Activated naive CD4-positive, alpha-beta T cell treated with anti-CD3 and anti-CD28 coated beads for 36 hours (primary cell): ENCODE measurements around the gene ALDH4A1. TPM values are rescaled to one million over a fixed set of nuclear protein-coding genes. Genes with fewer than 3 reads are reported as not detected.
A peak's percentile ranks its signal among the peaks of the same experiment; 100 is the strongest.

ENCODE experiments used
- CTCF ChIA-PET: fragments of 350-600 bp; sonication (Branson Sonifier 250); formaldehyde crosslinking; loops from one replicate; lab custom pipeline; 2021; ENCODE audit warnings: antibody characterized with exemption; lab: Charles Lee
- DNase-seq: peaks from one replicate; pipeline ENCODE4 v3.0.0-alpha.2; 2020
- H3K27ac Mint-ChIP-seq: one replicate; pipeline ENCODE4 v1.8.0; 2021; ENCODE audit warnings: mild to moderate bottlenecking, mixed read lengths
- H3K27me3 Mint-ChIP-seq: one replicate; pipeline ENCODE4 v1.8.0; 2021; ENCODE audit warnings: low read depth, mixed read lengths
- H3K36me3 Mint-ChIP-seq: one replicate; pipeline ENCODE4 v1.8.0; 2021; ENCODE audit warnings: low read depth, mixed read lengths
- H3K4me1 Mint-ChIP-seq: one replicate; pipeline ENCODE4 v1.8.0; 2021; ENCODE audit warnings: low read depth, mixed read lengths
- H3K4me3 Mint-ChIP-seq: one replicate; pipeline ENCODE4 v1.8.0; 2021; ENCODE audit warnings: mild to moderate bottlenecking, moderate library complexity, mixed read lengths
- H3K9me3 Mint-ChIP-seq: one replicate; pipeline ENCODE4 v1.8.0; 2021; ENCODE audit warnings: mixed read lengths
- intact Hi-C: fragments of 100-400 bp; cut with micrococcal nuclease; formaldehyde crosslinking; loops from one replicate; pipeline ENCODE4 v1.15.1; 2023
- total RNA-seq, 2 experiments: library from RNA; stranded (reverse); gene quantifications; one replicate each; pipeline ENCODE4 v1.2.3, GENCODE V29; 2021

The ALDH4A1 gene
- total RNA-seq, 2 experiments from 2014 or later = 11.6 to 12.5 TPM

- CTCF ChIA-PET = interaction anchor here (1.1 to 1.2 kb wide), 2 partner anchors 8 to 11 kb away, joined by 3 read pairs; no protein-coding TSS in a partner anchor
- no peaks in the 10 kb centered on the region for H3K36me3 Mint-ChIP-seq
- H3K27ac Mint-ChIP-seq = no peak overlapping the region
- H3K4me1 Mint-ChIP-seq = peaks cover 39% of the 10 kb centered on the region
- H3K9me3 Mint-ChIP-seq = no peaks in the 10 kb centered on the region
- intact Hi-C loops = no loop called here
- H3K4me3 Mint-ChIP-seq = no peak overlapping the region
- DNase-seq = no peak
- H3K27me3 Mint-ChIP-seq = no peaks in the 10 kb centered on the region
Measured at GRCh38 chr1:18938008-18938706, 35.8 kb upstream of the ALDH4A1 start.

DNA sequence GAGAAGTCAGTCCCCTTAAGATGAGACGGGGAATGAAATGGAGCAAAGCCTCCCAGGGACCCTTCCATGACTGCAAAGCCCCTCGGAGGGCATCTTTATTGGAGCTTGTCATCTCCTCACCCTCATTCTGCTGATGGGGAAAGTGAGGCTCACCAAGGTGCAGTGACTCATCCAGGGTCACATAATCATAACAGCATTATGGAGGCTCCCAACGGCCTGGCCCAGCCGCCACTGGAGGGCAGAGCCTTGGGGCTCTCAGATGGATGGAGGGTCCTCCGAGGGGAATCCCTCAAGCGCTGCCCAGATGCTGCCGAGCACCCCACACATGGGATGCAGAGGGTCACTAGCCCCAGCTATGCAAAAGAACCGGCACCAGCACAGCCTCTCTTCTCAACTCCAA lies 35.2 kb upstream of the ALDH4A1 start:
- intact Hi-C loops = no loop called here
- Mint-ChIP-seq H3K27ac (no peak overlapping the region), H3K36me3 (no peaks in the 10 kb centered on the region), H3K4me3 (no peak overlapping the region), H3K27me3 (no peaks in the 10 kb centered on the region), H3K9me3 (no peaks in the 10 kb centered on the region), H3K4me1 (peaks cover 45% of the 10 kb centered on the region)
- no peak for DNase-seq
- CTCF ChIA-PET = interaction anchor here (1.1 to 1.2 kb wide), 2 partner anchors 9 to 11 kb away, joined by 3 read pairs; no protein-coding TSS in a partner anchor

DNA sequence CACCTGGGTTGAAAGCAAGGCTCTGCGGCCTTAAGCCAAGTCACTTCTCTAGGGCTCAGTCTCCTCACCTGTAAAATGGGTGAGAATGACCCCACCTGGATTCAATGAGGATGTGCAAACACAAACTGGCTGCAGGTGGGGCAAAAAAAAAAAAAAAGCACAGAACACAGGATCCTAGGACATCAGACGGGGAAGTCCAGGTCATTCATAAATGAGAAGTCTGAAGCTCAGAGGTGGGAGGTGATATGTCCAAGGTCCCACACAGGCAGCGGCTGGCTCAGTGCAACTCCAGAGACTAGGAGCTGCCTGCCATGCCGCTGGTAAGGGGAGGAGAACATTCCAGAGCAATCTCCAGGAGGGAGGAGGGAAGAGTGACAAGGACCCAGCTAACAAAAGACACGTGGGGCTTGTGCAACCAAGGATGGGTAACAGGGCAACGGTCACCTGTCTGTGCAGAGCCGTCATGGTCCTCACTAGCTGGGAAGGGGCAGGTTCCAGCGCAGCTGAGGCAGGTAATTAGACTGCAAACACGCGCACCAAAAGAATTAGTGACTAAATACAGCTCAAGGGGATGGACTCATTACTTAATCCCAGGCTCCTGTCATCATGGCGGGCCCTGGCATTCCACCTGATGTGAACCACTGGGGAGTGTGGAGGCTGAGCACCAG lies 34.6 kb upstream of the ALDH4A1 start:
- Mint-ChIP-seq H3K4me3 (no peak overlapping the region), H3K4me1 (peaks cover 51% of the 10 kb centered on the region), H3K9me3 (no peaks in the 10 kb centered on the region), H3K27ac (no peak overlapping the region), H3K36me3 (no peaks in the 10 kb centered on the region), H3K27me3 (no peaks in the 10 kb centered on the region)
- no peak for DNase-seq
- intact Hi-C loops = no loop called here
- CTCF ChIA-PET = interaction anchor here (0.6 to 1.2 kb wide), 4 partner anchors 10 to 103 kb away, joined by 3 to 4 read pairs (median 3); no protein-coding TSS in a partner anchor

DNA sequence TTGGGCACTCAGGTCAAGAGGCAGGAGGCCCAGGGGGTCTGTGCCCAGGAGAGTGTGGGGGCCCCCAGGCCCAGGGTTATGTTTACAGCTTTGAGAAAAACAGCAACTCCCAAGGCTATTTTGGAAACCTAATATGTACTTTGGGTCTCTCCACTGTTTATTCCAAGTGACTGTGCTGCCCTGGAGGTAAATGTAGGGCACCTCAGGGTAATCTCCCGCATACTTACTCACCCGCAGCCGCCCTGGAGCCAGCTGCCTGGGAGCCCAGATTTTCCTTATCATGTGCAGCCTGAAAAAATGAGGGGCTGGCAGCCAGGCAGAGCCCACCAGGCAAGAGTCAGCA lies 34.1 kb upstream of the ALDH4A1 start:
- Mint-ChIP-seq H3K36me3 (no peaks in the 10 kb centered on the region), H3K27ac (no peak overlapping the region), H3K9me3 (no peaks in the 10 kb centered on the region), H3K4me1 (peaks cover 56% of the 10 kb centered on the region), H3K27me3 (no peaks in the 10 kb centered on the region), H3K4me3 (no peak overlapping the region)
- intact Hi-C loops = no loop called here
- DNase-seq = no peak
- CTCF ChIA-PET = interaction anchor here (1.2 kb wide), 1 partner anchor 24 kb away, joined by 4 read pairs; no protein-coding TSS in a partner anchor

GRCh38 chr1:18934205-18935000 lies 32.0 kb upstream of the ALDH4A1 start:
- H3K4me3 Mint-ChIP-seq = no peak overlapping the region
- H3K27ac Mint-ChIP-seq = no peak overlapping the region
- H3K4me1 Mint-ChIP-seq = peaks cover 63% of the 10 kb centered on the region
- no peaks in the 10 kb centered on the region for H3K36me3 Mint-ChIP-seq
- DNase-seq = no peak
- CTCF ChIA-PET = interaction anchor here (1.0 kb wide), 1 partner anchor 21 kb away, joined by 3 read pairs; no protein-coding TSS in a partner anchor
- intact Hi-C loops = no loop called here
- no peaks in the 10 kb centered on the region for H3K9me3 Mint-ChIP-seq
- no peaks in the 10 kb centered on the region for H3K27me3 Mint-ChIP-seq

GRCh38 chr1:18932879-18933278 lies 30.5 kb upstream of the ALDH4A1 start:
- intact Hi-C loops = no loop called here
- DNase-seq = no peak
- no peak overlapping the region for H3K4me3 Mint-ChIP-seq
- CTCF ChIA-PET = no interaction called here
- H3K27ac Mint-ChIP-seq = no peak overlapping the region
- no peaks in the 10 kb centered on the region for H3K27me3 Mint-ChIP-seq
- no peaks in the 10 kb centered on the region for H3K9me3 Mint-ChIP-seq
- peaks cover 77% of the 10 kb centered on the region for H3K4me1 Mint-ChIP-seq
- no peaks in the 10 kb centered on the region for H3K36me3 Mint-ChIP-seq

- intact Hi-C loops = no loop called here
- Mint-ChIP-seq H3K27ac (no peak overlapping the region), H3K4me1 (peaks cover 79% of the 10 kb centered on the region), H3K4me3 (no peak overlapping the region), H3K9me3 (no peaks in the 10 kb centered on the region), H3K36me3 (no peaks in the 10 kb centered on the region), H3K27me3 (no peaks in the 10 kb centered on the region)
- no peak for DNase-seq
- CTCF ChIA-PET = no interaction called here
Measured at GRCh38 chr1:18932387-18932786, 30.0 kb upstream of the ALDH4A1 start.

DNA sequence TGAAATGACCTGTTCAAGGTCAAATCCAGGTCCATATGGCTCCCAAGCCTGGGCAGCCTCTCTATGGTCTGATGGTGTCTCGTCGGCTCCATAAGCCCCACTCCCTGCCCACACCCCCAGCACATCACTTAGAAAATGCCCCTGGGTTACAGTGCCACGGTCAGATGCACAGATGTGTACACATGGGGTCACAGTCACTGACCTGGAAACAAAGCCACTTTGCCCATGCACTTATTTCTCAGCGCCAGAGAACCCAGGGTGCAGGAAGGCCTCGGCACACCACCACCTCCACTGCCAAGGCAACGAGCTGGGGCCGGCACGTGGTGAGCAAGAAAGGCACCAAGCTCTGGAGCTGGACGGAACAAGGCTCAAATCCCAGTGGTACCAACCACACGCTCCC lies 29.4 kb upstream of the ALDH4A1 start:
- CTCF ChIA-PET = interaction anchor here (2.3 kb wide), 1 partner anchor 18 kb away, joined by 6 read pairs; no protein-coding TSS in a partner anchor
- Mint-ChIP-seq H3K36me3 (no peaks in the 10 kb centered on the region), H3K4me1 (peaks cover 76% of the 10 kb centered on the region), H3K4me3 (no peak overlapping the region), H3K27me3 (no peaks in the 10 kb centered on the region), H3K27ac (peak overlapping the region; percentile 9), H3K9me3 (no peaks in the 10 kb centered on the region)
- intact Hi-C loops = no loop called here
- no peak for DNase-seq

GRCh38 chr1:18929686-18930085 lies 27.3 kb upstream of the ALDH4A1 start:
- peaks cover 79% of the 10 kb centered on the region for H3K4me1 Mint-ChIP-seq
- H3K27ac Mint-ChIP-seq = no peak overlapping the region
- DNase-seq = no peak
- no peak overlapping the region for H3K4me3 Mint-ChIP-seq
- no peaks in the 10 kb centered on the region for H3K27me3 Mint-ChIP-seq
- H3K36me3 Mint-ChIP-seq = peaks cover 2% of the 10 kb centered on the region
- intact Hi-C loops = no loop called here
- CTCF ChIA-PET = interaction anchor here (1.0 to 2.3 kb wide), 2 partner anchors 16 to 25 kb away, joined by 4 to 6 read pairs; no protein-coding TSS in a partner anchor
- H3K9me3 Mint-ChIP-seq = peaks cover 2% of the 10 kb centered on the region

DNA sequence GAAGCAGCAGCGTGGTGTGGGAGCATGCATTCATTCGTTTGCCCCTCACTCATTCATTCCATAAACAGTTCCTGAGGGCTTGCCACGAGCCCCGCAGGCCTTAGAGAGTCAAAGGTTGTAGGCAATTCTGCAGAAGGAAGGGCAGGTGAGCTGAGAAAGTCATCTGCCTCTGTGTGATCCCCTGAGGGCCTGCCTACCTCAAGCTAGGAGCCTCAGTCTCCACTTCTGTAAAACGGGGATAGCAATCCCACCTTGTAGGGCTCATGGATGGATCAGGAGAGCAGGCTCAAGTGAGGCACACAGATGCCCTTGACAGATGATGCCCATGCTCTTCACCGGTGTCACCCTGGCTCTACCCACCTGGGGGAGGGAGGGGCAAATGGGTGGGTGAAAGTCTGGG lies 26.6 kb upstream of the ALDH4A1 start:
- Mint-ChIP-seq H3K27me3 (no peaks in the 10 kb centered on the region), H3K27ac (peak overlapping the region; percentile 99), H3K4me3 (no peak overlapping the region), H3K36me3 (peaks cover 2% of the 10 kb centered on the region), H3K9me3 (peaks cover 2% of the 10 kb centered on the region), H3K4me1 (peaks cover 81% of the 10 kb centered on the region)
- no peak for DNase-seq
- CTCF ChIA-PET = interaction anchor here (1.2 to 2.8 kb wide), 2 partner anchors 21 to 26 kb away, joined by 3 to 28 read pairs; no protein-coding TSS in a partner anchor
- intact Hi-C loops = no loop called here

DNA sequence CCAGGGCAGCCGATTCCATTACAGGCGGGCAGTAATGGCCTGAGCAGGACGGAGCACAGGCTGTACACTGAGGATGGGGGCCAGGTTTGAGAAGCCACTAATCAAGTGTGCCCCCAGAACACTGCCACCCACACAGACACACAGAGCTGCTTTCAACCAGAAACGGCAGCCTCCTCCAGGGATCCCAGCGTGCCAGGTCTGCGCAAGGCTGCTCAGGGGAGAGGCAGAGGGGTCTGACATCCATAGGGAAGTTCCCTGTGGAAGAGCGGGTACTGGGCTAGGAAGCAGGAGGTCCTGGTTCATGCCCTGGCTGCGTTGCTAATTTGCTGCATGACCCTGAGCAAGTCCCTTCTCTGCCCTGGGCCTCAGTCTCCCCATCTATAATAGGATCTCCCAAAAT lies 26.1 kb upstream of the ALDH4A1 start:
- H3K4me3 Mint-ChIP-seq = peak overlapping the region; percentile 80
- H3K9me3 Mint-ChIP-seq = peaks cover 2% of the 10 kb centered on the region
- DNase-seq = no peak
- H3K4me1 Mint-ChIP-seq = peaks cover 84% of the 10 kb centered on the region
- CTCF ChIA-PET = interaction anchor here (0.9 to 2.8 kb wide), 5 partner anchors 20 to 42 kb away, joined by 3 to 28 read pairs (median 4); no protein-coding TSS in a partner anchor
- intact Hi-C loops = no loop called here
- peaks cover 2% of the 10 kb centered on the region for H3K36me3 Mint-ChIP-seq
- peak overlapping the region; percentile 99 for H3K27ac Mint-ChIP-seq
- H3K27me3 Mint-ChIP-seq = no peaks in the 10 kb centered on the region
